22Rv1 (cell line): ENCODE results near the gene TUT7.

ENCODE experiments used
- ZFX ChIP-seq: fragments of 450-650 bp; IDR thresholded peaks from 2 replicates; pipeline ENCODE4 v1.6.1; 2017; ENCODE audit warnings: antibody characterized with exemption, borderline replicate concordance
- TF ChIP-seq, protein P1 (sequence below): fragments of 450-650 bp; IDR thresholded peaks from 2 replicates; pipeline ENCODE4 v1.5.1; 2017; ENCODE audit warnings: mild to moderate bottlenecking

DNA sequence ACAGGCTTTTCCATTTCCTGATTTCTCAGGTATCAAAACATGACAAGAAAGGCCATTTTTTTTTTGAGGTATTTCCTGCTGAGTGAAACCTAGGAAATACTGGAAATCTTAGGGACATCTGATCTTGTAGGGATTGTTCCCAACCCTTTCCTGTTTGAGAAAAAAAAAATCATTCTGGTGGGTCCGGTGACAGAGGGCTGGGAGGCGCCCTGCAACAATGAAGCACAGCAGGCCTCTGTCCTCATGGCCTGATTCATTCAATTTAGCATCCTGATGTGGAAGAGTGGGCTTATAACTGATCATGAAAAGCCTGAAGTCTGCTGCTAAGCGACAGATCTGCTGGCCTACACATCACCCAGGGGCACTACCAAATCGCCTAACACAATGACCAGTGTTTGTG, 91.7 kb downstream of the TUT7 start:
- TF ChIP-seq, protein P1, sequence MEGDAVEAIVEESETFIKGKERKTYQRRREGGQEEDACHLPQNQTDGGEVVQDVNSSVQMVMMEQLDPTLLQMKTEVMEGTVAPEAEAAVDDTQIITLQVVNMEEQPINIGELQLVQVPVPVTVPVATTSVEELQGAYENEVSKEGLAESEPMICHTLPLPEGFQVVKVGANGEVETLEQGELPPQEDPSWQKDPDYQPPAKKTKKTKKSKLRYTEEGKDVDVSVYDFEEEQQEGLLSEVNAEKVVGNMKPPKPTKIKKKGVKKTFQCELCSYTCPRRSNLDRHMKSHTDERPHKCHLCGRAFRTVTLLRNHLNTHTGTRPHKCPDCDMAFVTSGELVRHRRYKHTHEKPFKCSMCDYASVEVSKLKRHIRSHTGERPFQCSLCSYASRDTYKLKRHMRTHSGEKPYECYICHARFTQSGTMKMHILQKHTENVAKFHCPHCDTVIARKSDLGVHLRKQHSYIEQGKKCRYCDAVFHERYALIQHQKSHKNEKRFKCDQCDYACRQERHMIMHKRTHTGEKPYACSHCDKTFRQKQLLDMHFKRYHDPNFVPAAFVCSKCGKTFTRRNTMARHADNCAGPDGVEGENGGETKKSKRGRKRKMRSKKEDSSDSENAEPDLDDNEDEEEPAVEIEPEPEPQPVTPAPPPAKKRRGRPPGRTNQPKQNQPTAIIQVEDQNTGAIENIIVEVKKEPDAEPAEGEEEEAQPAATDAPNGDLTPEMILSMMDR: no peak
- no peak for TF ChIP-seq ZFX
